Adrenal gland (tissue), 12 donors: ENCODE results near the gene BRSK1. TPM values are rescaled to one million over a fixed set of nuclear protein-coding genes. Genes with fewer than 3 reads are reported as not detected.
A peak's percentile ranks its signal among the peaks of the same experiment; 100 is the strongest.

Source experiments
- DNase-seq, 7 donors: peaks; one replicate each; pipeline ENCODE4 v3.0.0-alpha.2; 2019 to 2020
- H3K27ac ChIP-seq, 5 donors: fragments of 200-600 bp; sonication (generic) in 4 of 5; 1 replicate in 3 of 5; 2 replicates in 2 of 5; pipeline versions ENCODE4 v1.5.1 to v1.8.0; 2016 to 2020; ENCODE audit warnings: mild to moderate bottlenecking in 1 of 5
- H3K27me3 ChIP-seq: fragments of 200-600 bp; 2 replicates; pipeline ENCODE4 v1.8.0; 2021
- H3K36me3 ChIP-seq, 2 donors: fragments of 200-600 bp; replicated peaks in 1 of 2; 1 replicate in 1 of 2; 2 replicates in 1 of 2; pipeline versions ENCODE4 v1.5.1 to v1.8.0; 2018 to 2022
- H3K4me1 ChIP-seq, 2 donors: fragments of 200-600 bp; replicated peaks in 1 of 2; 1 replicate in 1 of 2; 2 replicates in 1 of 2; pipeline versions ENCODE4 v1.5.1 to v1.8.0; 2018 to 2021
- H3K4me3 ChIP-seq, 4 donors: fragments of 200-600 bp; sonication (generic) in 3 of 4; one replicate each; pipeline ENCODE4 v1.5.1; 2016 to 2018
- H3K9me3 ChIP-seq, 3 donors: fragments of 200-600 bp; sonication (generic) in 1 of 3; replicated peaks in 1 of 3; 1 replicate in 2 of 3; 2 replicates in 1 of 3; pipeline versions ENCODE4 v1.5.1 to v1.8.0; 2016 to 2021
- CTCF ChIP-seq, 6 experiments: fragments of 450-650 bp in 4 of 6; fragments of 200-600 bp in 2 of 6; sonication (generic) in 1 of 6; IDR thresholded peaks; 1 replicate in 5 of 6; 2 replicates in 1 of 6; pipeline versions ENCODE4 v1.5.1 to v1.8.0; 2016 to 2021; ENCODE audit warnings: antibody characterized with exemption in 6 of 6, mild to moderate bottlenecking in 2 of 6, moderate library complexity in 1 of 6
- POLR2A ChIP-seq, 2 donors: fragments of 450-650 bp; IDR thresholded peaks; one replicate each; pipeline ENCODE4 v1.6.1; 2017; ENCODE audit warnings: antibody characterized with exemption in 2 of 2, mild to moderate bottlenecking in 2 of 2, moderate library complexity in 1 of 2
- WGBS, 4 donors: extraction: QIAGEN DNeasy Blood & Tissue Kit in 2 of 4; methylation state at CpG; one replicate each; pipeline versions ENCODE4 v1.1.5 to v1.1.7; 2013 to 2017; 5-methylcytosine and 5-hydroxymethylcytosine counted together
- intact Hi-C, 2 donors: fragments of 100-400 bp; cut with DNase I; formaldehyde crosslinking; loops; one replicate each; pipeline versions ENCODE4 v1.14.1 to v1.15.0; 2022 to 2023
- polyA plus RNA-seq, 3 donors: library from polyadenylated mRNA; stranded (reverse); fragments of 200-250 nt in 2 of 3; fragments of 350-450 nt in 1 of 3; fragmentation: Illumina TruSeq in 1 of 3; extraction: RNeasy Lipid Tissue Mini Kit (QIAGEN cat#74804) in 1 of 3; gene quantifications; one replicate each; pipeline ENCODE4 v1.2.3, GENCODE V29; 2013 to 2014
- total RNA-seq, 9 donors: library from RNA; depleted of rRNA in 4 of 9; stranded (reverse); fragments of >200 nt in 4 of 9; fragments of 120-200 nt in 1 of 9; fragmentation: NEBNext Ultra II Directional in 1 of 9; extraction: Animal tissue kit (Norgen Biotek cat#: 25700) in 1 of 9; gene quantifications; one replicate each; pipeline versions ENCODE4 v1.1.0 to v1.2.4, GENCODE V29; 2013 to 2023
- donor health status: healthy with polysubstance abuse.
- donor health status: Bipolar disorder and iron deficiency.
- donor health status: DM: yes; HTN: yes; CAD: no.
- donor health status: DM: no; HTN: no; CAD: no.
- donor health status: DM: no; HTN: no; CAD: no.
- donor health status: DM: yes; HTN: yes; CAD: no.

Gene BRSK1
- total and polyA plus RNA-seq, 12 donors = 2.0 to 64.3 (median 13.6) TPM

- Histone ChIP-seq H3K27me3 (no peaks in the 10 kb centered on the region), H3K9me3 (no peaks in the 10 kb centered on the region), H3K36me3 (peaks cover 0 to 2% of the 10 kb centered on the region in 2 donors), H3K27ac (peak overlapping the region in 4 of 5 donors; percentile 26 to 91 (median 58)), H3K4me3 (peak overlapping the region in 1 of 4 donors; percentile 35), H3K4me1 (peaks cover 42 to 77% of the 10 kb centered on the region in 2 donors)
- intact Hi-C loops = no loop called here
- 42 to 57% (median 52%) methylated on average over 6 of the region's 6 CpGs for WGBS, 4 donors
- DNase-seq = no peak
- no peak for TF ChIP-seq POLR2A (IDR thresholded peaks at IDR 0.05)
- TF ChIP-seq CTCF (IDR thresholded peaks at IDR 0.05) = no peak
These were observed 29.2 kb upstream of the BRSK1 start for GRCh38 chr19:55254625-55254977.

- no peaks in the 10 kb centered on the region for H3K27me3 ChIP-seq
- no peaks in the 10 kb centered on the region for H3K9me3 ChIP-seq
- intact Hi-C loops = no loop called here
- H3K4me3 ChIP-seq = peak overlapping the region in 1 of 4 donors; percentile 21
- WGBS, 4 donors = 55 to 68% (median 60%) methylated on average over 10 to 17 of the region's 17 CpGs
- TF ChIP-seq CTCF (IDR thresholded peaks at IDR 0.05) (no peak), POLR2A (IDR thresholded peaks at IDR 0.05) (no peak)
- peak in 1 of 7 donors; percentile 26 for DNase-seq
- H3K4me1 ChIP-seq = peaks cover 46 to 77% of the 10 kb centered on the region in 2 donors
- peak overlapping the region in 3 of 5 donors; percentile 70 to 96 (median 91) for H3K27ac ChIP-seq
- no peaks in the 10 kb centered on the region for H3K36me3 ChIP-seq
These were observed 28.0 kb upstream of the BRSK1 start for GRCh38 chr19:55255618-55256423.

- no peaks in the 10 kb centered on the region for H3K27me3 ChIP-seq
- DNase-seq = peak in 3 of 7 donors; percentile 42 to 57 (median 57)
- H3K4me3 ChIP-seq = peak overlapping the region in 2 of 4 donors; percentile 96 to 99
- H3K4me1 ChIP-seq = peaks cover 43 to 68% of the 10 kb centered on the region in 2 donors
- 24 to 31% (median 26%) methylated on average over 17 to 22 of the region's 22 CpGs for WGBS, 4 donors
- intact Hi-C loops = no loop called here
- TF ChIP-seq POLR2A (IDR thresholded peaks at IDR 0.05) = peak in 1 of 2 donors; percentile 42
- no peak for TF ChIP-seq CTCF (IDR thresholded peaks at IDR 0.05)
- no peaks in the 10 kb centered on the region for H3K9me3 ChIP-seq
- H3K36me3 ChIP-seq = no peaks in the 10 kb centered on the region
- H3K27ac ChIP-seq = peak overlapping the region in 3 of 5 donors; percentile 91 to 98 (median 96)
These were observed 27.0 kb upstream of the BRSK1 start for GRCh38 chr19:55256562-55257460.
